NCI-H2227 treated with DMSO at 0.1 percent for 48 hours (cell line): ENCODE data around the gene SLC16A12.

ENCODE experiments used
- DNase-seq: peaks from one replicate; lab custom pipeline; 2025; lab: John Stamatoyannopoulos, UW

SLC16A12 gene, protein sequence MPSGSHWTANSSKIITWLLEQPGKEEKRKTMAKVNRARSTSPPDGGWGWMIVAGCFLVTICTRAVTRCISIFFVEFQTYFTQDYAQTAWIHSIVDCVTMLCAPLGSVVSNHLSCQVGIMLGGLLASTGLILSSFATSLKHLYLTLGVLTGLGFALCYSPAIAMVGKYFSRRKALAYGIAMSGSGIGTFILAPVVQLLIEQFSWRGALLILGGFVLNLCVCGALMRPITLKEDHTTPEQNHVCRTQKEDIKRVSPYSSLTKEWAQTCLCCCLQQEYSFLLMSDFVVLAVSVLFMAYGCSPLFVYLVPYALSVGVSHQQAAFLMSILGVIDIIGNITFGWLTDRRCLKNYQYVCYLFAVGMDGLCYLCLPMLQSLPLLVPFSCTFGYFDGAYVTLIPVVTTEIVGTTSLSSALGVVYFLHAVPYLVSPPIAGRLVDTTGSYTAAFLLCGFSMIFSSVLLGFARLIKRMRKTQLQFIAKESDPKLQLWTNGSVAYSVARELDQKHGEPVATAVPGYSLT

DNA sequence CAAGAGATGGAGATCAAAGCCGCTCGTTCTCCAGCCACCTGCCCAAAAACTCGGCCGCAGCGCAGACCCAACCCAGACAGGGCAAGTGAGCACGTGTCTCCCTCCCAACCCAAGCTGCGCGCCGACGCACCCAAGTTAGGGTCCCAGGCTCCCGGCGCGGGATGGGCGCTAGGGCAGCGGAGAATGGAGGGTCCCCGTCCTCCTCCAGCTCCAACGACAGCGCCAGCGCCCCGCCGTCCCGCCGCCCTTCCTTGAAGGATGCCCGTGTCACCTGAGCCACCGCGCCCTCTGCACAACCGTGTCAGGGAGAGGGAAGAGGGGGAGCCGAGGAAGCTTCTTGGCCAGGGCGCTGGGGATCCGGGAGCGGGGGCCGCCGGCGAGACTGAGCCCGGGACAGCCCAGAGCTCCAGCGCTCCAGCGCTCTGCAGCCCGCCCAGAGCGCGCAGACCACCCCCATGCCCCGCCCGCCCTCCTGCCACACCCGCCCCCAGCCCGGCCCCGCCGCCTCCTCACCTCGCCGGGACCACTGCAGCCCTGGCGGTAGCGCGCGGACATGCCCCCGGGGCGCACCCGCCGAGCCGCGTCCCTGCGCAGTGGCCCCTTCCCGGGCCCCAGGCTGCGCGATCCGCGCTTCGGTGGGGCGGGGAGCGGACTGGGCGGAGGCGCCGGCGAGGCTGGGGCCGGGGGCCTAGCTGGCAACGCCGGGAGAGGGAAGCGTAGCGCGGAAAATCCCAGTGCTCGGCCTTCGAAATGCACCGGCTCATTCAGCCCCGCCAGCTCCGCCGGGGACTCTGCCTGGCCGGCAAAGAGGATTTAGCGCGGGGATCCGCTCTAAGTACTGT is at the start of gene SLC16A12:
TSS of gene SLC16A12 (minus strand) at position 424 of the 842 bp plus-strand sequence. CDS start 73,016 bp downstream, outside the sequence.
- DNase-seq = no peak

- no peak for DNase-seq
Observed at GRCh38 chr10:89582022-89582421, 46.6 kb upstream of the SLC16A12 start.

- no peak for DNase-seq
Observed at GRCh38 chr10:89580243-89580642, 44.8 kb upstream of the SLC16A12 start.

- no peak for DNase-seq
Observed at GRCh38 chr10:89576696-89577095, 41.3 kb upstream of the SLC16A12 start.

DNA sequence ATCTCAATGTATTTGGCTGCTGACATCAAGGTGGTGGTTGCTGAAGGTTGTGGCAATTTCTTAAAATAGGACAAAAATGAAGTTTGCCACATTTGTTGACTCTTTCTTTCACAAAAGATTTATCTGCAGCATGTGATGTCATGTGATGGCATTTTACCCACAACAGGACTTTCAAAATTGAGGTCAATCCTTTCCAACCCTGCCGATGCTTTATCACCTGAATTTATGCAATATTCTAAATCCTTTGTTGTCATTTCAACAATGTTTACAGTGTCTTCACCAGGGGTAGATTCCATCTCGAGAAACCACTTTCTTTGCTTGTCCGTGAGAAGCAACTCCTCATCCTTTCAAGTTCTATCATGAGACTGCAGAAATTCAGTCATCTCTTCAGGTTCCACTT is 40.6 kb upstream of the SLC16A12 start:
- DNase-seq = no peak

GRCh38 chr10:89575031-89575430 is 39.6 kb upstream of the SLC16A12 start:
- no peak for DNase-seq

DNA sequence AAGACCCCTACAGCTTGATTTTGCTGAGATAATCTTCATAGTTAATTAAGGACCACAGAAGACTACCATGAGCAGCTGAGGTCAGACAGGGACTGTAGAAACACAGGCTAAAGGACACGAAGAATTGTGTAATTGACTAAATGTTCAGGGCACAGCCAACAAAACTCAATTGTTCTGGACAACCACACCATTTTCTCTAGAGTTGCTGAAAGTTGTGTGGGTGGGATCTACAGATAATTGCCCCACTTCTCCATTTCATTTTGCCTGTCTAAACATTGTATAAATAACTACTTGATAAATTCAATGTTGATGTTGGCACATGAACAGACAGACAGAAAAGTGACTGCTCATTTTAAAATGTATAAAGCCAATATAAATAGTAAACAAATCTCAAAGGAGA is 39.0 kb upstream of the SLC16A12 start:
- no peak for DNase-seq

DNA sequence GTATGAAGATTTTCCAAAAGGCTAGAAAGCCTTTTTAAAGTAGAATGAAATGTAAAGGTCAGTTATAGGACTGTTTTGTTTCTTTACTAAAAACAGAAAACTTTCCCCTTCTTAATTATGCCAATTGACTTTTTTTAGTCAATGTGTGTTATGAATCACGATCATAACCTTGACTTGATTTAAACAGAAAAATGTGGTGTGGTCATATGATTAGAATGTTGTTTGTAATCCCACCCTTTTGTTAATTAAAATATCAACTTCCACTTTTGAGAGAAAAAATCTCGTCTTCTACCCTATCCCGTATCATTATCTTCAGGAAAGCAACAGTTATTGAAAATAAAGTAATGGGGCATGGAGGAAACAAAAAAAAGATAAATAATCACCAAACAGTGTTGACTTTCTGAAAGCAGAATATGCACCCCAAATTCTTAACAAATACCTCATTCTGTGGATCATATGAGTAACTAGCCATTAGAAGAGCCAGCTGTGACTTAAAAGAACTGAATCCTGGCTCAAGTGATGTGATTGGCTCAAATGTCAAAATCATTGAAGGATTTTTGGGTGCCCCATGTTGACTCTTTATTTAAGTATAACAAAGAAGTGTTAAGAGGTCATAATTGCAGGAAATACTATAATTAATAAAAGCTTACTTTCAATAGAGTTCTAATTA is 32.3 kb upstream of the SLC16A12 start:
- no peak for DNase-seq

- no peak for DNase-seq
Observed at GRCh38 chr10:89566992-89567391, 31.6 kb upstream of the SLC16A12 start.

DNA sequence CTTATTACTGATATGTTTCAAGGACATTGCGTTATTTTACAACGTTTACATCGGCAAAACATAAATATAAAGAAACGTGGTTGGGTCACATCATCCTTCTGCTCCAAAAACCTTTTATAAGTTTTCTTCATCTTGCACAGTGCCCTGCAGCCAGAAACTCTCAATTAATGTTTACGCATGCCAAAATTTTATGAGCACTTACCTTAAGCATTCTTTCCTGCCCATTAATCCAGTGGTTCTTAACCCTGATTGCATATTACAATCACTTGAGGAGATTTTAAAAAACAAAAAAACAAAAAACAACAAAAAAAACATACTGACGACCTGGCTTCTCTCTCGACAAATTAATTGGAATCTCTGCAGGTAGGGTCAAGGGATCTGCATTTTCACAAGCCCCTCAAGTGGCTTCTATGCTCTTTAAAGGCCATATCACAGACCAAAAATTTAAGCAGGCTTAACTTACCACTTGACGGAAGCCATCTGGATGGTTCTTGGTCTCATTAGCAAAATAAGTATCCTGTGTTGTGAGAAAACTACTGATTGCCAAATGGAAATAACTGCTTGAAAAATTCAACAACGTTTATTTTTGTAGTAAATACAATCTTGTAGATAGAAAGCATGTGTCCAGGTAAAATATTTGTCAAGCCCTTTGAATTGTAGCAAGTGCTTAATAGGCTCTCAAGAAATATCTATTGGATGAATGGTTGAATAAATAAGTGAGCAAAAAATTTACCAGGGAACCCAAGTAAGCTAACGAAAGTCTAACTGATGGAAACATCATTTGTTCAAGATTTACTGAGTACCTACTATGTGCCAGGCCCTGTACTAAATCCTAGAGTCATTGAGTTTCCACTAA is 30.9 kb upstream of the SLC16A12 start:
- no peak for DNase-seq

DNA sequence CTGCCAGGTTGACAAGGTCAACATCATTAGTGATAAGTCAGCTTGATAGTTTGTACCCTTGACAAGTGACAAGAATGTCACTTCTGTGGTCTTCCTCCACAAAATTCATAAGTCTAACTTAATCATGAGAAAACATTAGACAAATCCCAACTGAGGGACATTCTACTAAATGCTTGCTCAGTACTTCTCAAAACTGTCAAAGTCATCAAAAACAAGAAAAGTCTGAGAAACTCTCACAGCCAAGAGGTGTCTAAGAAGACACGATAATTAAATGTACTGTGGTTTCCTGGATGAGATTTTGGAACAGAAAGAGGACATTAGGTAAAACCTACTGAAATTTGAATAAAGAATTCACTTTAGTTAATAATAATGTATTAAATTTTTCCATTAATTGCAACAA is 29.8 kb upstream of the SLC16A12 start:
- DNase-seq = no peak

DNA sequence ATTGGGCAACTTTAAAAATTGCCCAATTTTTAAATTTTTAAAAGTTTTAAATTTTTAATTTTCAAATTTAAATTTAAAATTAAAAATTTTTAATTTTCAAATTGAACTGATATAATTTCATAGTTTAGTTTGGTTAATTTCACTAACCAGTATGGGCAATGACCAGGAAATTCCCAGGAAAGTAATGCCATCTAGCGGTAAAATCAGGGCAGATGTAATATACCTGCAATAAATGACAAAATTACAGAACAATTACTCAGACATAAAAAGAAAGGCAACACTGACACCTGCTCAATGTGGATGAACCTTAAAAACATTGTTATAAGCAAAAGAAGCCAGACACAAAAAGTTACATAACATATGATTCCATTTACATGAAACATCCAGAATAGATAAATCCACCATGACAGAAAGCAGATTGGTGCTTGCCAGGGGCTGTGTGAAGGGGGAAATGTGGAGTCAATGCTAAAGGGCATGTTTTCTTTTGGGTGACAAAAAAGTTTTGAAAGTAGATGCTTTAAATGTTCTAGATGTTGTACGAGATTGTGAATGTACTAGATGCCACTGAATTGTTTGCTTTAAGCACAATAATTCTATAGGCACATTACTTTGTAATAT is 28.6 kb upstream of the SLC16A12 start:
- peak; percentile 31 for DNase-seq

DNA sequence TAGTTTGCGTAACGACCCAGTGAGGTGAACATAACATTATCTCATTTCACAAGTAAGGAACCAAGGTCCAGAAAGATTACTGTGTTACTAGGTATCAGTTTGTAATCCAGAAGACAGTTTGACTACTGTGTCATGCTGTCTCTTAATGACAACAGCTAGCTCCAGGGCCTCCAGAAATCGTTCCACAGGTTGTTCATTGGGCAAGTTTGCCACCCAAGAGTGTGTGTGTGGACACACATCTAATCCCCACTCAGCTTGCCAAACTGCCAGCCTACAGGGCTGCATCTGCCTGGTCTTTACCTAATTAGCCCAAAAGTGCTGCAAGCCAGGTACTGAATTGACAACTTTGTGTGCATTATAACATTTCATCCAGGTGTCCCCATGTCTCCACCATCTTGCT is 27.9 kb upstream of the SLC16A12 start:
- no peak for DNase-seq

- no peak for DNase-seq
Observed at GRCh38 chr10:89556600-89556999, 21.2 kb upstream of the SLC16A12 start.

DNA sequence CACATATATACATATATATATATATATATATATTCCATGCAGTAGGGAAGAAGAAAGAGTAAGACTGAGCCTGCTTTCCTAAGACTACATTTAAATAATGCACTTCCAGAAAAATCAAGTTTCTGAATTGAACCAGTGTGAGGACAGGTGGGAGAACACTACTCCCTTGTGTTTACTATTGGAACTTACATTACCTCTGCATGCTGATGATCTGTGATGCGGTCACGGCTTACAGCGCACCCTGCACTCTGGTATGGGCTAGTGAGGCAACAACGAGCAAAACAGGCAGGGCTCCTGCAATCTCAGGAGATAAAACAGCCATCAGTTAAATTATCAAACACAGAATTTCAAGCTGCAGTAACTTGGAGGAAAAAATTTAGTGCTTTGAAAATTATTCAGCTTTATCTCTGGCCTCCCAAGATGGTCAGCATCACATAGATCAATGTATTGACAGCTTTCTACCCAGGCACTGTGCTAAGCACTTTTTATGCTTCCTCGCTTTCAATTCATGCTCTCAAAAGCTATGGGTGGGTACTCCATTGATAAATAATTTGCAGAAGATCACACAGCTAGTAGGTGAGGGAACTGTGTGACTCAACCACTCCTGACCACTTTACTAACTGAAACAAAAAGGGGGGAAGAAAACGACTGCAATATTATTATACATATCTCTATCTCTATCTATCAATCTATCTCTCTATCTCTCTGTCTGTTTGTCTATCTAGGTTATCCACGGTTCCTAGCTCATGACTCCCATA is 20.5 kb upstream of the SLC16A12 start:
- DNase-seq = no peak

DNA sequence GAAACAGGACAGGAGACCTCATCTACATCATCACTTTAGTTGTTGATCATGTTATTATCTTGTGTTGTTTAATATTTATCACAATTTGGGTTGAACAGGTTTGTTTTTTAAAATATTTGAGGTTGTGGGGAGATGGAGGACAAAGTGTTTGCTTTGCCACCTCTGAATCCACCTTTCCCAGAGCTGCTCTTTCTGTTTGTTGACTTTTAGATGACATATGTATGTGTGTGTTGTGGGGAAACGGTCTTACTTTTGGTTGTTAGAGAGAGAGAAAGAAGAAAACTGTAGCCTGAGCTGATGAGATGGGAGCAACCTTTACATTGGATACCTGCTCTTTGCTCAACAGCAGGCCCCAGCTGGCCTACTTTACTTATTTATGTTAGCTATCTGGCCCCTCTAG is 19.0 kb upstream of the SLC16A12 start:
- no peak for DNase-seq

DNA sequence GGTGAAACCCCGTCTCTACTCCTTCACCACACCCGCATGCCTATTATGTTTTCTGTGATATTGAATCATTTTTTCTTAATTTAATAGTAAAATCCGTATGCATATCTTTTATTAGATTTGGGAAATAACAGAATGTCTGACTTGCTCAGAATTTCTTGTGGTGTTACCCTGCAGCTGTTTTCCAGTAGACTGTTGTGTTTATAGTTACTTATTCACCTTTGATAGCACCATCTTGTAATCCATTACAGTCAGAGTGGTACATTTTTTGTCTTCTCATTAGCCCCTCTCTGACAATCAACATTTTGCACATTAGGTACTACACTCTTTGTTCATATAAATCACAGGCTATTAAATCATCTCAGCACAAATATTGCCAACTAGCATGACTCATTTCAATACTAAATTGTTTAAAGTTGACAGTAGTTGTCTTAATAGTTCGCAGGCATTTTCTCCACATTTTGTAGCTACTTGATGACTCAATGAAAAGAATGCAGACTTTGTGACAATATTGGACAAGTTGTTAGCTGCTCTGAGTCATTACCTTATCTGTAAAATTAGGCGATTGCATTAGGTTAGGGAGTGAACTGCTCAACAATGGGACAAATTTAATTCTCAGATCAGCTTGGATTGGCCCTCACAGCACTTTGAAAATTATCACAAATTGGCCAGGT is 17.8 kb upstream of the SLC16A12 start:
- DNase-seq = no peak

GRCh38 chr10:89552213-89552612 is 16.8 kb upstream of the SLC16A12 start:
- no peak for DNase-seq

DNA sequence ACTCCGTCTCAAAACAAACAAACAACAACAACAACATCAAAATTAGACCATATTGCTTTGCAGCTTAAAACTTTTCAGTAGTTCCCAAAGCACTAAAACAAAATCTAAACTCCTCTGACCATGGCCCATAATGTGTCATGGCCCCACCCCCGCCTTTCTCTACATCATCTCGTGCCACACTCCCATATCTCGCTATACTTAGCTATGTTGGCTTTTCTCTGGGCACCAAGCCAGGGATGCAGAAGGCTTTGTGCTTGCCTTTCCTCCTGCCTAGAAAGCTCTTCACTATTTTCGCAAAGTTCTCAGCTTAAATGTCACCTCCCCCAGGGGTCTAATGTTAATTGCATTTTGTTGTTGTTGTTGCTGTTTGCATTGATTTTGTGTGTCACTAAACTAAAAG is 15.1 kb upstream of the SLC16A12 start:
- DNase-seq = no peak

GRCh38 chr10:89549510-89549909 is 14.1 kb upstream of the SLC16A12 start:
- DNase-seq = no peak
